Activated CD8-positive, alpha-beta memory T cell treated with anti-CD3 and anti-CD28 coated beads for 36 hours (primary cell): ENCODE data around the gene TASP1. TPM values are rescaled to one million over a fixed set of nuclear protein-coding genes. Genes with fewer than 3 reads are reported as not detected.
"Not testable (repeated sequence)": the region's sequence is repeated elsewhere in the genome, so short reads cannot be mapped to it uniquely, and the experiment has no call there.

Experiments used
- CTCF ChIA-PET: fragments of 350-600 bp; sonication (Branson Sonifier 250); formaldehyde crosslinking; loops from one replicate; lab custom pipeline; 2021; ENCODE audit warnings: antibody characterized with exemption; lab: Charles Lee
- POLR2A ChIA-PET: fragments of 350-600 bp; sonication (Branson Sonifier 250); formaldehyde crosslinking; loops from one replicate; lab custom pipeline; 2021; ENCODE audit warnings: antibody characterized with exemption; lab: Charles Lee
- total RNA-seq, 2 experiments: library from RNA; stranded (reverse); gene quantifications; one replicate each; pipeline ENCODE4 v1.2.3, GENCODE V29; 2021

Gene TASP1
- total RNA-seq, 2 experiments from 2014 or later: 11.3 to 12.7 TPM

DNA sequence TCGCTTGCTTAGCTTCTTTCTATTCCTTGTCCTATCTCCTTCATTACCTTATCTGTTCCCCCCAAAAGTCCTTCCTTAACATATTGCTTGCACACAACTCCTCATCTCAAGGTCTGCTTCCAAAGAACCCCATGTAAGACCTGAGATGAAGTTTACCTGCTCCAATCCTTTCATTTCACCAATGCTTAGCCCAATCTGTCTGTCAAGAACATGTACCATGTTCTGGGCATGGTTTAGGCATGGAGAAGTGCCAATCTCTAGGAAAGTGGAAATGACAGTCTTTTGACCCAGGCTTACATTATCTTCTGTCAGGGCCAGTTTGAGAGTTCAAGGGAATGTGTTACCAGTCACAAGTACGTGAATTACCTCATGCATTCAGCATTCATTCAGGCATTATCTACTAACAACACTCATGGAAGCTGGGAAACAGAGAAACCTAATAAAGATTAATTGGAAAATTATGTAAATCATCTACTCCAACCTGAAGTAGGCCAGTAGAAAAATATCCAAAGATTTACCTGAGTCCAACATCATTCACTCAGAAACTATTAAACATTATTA is 15.8 kb upstream of the TASP1 start:
- POLR2A ChIA-PET: no interaction called here
- CTCF ChIA-PET: no interaction called here

DNA sequence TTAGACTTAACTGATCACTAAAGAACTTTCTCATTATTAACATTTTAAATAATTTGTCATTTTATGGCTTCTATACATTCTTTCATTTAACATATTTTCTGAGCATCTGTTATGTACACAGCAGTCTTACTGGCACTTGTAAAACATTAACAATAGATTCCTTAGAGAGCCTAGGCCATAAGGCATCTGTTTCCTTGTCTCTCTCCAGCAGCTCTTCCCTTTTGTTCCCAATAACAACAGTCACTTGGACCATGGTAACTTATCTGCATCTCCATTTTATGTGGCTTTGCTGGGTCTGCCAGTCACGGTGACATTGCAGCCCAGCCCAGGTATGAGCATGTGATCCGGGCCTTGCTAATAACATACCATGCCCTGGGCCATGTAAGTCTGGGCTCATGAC is 11.7 kb upstream of the TASP1 start:
- ChIA-PET CTCF (no interaction called here), POLR2A (no interaction called here)

DNA sequence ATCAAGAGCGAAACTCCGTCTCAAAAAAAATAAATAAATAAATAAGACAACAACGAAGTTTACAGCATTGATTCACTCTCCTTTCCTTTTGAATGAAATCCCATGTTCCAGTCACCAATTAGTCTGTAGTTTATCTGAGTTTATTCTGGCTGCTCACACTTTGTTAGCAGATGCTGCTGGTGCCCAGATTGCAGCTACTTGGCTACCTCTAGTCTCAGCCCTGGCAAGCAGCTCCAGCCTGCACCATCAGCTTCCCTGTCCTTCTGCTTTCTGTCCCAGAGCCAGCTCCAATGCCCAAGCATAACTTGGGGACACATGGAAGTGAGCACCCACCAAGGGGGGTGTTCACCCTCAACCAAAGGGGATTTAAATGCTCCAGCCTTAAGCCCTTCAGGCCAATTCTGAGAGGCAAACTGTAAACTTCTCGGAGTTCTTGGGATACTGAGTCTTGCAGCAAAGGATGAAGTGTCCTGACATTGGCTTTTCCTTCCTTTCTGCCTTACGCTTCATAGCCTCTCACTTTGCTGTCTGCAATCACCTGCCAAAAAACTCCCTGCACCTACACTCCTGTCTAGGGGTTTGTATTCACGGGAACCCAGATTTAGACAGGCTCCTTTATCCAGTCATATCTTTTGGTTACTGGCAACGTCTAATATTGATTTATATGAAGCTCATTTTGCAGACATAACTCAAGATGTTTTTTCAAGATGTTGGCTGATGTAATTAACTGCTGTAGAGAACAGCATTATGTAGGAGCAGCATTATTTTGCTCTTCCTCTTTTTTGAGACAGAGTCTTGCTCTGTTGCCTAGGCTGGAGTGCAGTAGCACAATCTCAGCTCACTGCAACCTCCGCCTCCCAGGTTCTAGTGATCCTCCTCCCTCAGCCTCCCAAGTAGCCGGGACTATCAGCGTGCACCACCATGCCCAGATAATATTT is 9.8 kb upstream of the TASP1 start:
- CTCF ChIA-PET: no interaction called here

DNA sequence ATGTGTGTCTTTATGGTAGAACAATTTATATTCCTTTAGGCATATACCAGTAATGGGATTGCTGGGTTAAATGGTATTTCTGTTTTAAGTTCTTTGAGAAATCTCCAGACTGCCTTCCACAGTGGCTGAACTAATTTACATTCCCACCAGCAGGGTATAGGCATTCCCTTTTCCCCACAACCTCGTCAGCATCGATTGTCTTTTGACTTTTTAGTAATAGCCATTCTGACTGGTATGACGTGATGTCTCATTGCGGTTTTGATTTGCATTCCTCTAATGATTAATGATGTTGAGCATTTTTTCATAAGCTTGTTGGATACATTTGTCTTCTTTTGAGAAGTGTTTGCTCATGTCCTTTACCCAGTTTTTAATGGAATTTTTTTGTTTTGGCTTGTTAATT is 5.3 kb upstream of the TASP1 start:
- ChIA-PET CTCF (no interaction called here), POLR2A (no interaction called here)

More for the DNA sequence above, 9.8 kb upstream of the TASP1 start:
- POLR2A ChIA-PET: no interaction called here

DNA sequence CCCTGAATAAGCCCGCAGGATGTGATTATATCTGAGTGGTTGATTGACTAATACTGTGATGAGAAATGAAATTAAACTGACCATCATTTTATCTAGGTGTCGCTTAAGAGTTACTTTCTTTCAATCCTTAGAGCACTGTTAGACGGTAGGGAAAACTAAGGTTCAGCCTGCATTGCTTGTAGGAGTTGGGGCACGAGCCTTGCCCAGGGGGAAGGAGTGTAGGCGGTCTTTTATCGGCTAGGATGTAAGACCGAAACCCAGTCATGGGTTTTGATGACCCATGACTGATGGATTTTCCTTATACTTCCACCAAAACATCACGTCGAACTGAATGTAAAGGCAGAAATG is 392 bp upstream of the TASP1 start:
- POLR2A ChIA-PET: no interaction called here
- CTCF ChIA-PET: no interaction called here

DNA sequence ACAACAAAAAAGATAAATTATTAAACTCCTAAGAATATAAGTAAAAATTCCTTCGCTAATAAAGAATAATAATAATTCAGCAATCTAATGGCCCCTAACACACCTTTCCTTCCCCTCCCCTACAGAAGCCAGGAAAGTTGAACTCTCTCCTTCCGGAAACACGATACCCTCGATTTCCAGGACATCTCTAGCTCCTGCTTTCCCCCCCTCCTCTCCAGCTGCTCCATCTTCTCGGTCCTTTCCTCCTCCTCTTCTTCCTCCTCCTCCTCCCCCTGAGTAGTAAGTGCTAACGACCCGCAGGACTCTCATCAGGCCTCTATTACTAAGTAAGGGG is 603 bp downstream of the TASP1 start:
- ChIA-PET CTCF (no interaction called here), POLR2A (no interaction called here)

DNA sequence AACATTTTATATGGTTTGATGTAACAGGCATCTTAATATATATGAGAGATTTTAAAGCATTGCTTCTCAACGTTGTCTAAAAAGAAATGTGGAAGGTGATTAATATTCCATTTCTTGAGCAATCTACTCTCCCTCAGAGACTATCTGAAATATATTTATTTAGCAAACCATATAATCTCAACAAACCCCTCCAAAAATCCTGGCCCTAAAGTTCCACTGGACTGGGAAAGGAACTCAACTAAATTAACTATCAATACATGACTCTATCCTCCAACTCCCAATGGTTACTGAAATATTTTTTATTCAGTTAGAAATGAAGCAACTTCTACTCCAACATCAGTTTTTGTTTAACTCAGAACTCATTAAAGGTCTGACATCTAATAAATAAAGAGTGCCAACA is 6.3 kb downstream of the TASP1 start:
- ChIA-PET POLR2A (no interaction called here), CTCF (no interaction called here)

DNA sequence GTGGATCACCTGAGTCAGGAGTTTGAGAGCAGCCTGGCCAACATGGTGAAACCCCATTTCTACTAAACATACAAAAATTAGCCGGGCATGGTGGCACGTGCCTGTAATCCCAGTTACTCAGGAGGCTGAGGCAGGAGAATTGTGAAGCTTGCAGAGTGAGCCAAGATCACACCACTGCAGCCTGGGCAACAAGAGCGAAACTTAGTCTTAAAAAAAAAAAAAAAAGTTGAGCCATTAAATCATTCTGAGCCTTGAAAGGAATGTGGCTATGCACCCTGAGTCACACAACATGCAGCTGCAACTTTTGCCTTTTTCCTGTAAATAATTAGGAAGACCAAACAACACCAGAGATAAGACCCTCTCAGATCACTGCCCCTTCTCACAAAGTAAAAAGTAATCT is 11.2 kb downstream of the TASP1 start:
- POLR2A ChIA-PET, CTCF ChIA-PET: not testable (repeated sequence)

DNA sequence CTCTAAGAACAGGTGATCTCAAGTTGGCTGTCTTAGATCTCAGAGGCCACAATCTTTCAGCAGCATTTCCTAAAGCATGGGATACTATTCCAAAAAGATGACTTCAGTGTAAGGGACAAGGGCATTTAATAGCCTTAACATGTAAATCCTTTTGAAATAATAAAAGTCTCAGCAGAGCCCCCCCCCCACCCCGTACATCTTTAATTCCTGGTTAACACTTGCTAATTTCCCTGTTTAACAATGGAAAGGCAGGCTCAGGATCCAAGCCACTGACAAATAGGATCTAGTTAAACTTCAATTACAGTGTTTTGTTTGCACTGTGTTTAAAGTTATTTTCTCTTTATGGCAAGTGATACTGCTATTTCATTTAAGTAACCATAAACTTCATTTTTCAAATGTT is 12.0 kb downstream of the TASP1 start:
- ChIA-PET CTCF (no interaction called here), POLR2A (no interaction called here)

DNA sequence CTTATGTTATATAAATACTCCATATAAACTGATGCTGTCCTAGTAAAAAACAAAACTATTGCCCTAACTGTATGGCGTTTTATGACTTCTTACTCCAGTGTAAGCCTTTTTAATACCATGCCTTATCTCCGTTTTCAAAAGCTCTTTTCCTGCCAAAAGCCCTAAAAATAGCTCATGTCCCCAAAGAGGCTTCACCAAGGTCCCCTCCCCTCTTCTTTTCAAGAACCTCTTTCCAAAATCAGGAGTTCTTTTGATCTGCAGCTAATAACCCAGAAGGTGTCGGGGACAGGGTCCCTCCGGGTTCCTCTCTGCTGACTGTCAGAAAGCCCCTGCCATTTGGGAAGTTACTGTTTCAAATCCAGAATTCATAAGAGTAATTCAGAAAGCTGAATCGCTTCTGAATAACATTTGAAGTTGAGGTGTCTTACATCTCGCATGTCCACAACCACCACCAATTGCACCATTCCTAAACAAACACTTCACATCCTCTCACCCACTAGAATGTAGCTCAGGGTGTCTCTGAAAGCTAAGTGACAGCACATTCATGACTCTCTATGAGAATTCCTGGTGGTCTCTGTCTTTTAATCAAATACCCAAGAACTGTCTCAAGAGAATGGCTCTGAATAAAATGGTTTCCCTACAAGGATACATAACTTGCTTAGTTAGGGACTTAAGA is 13.3 kb downstream of the TASP1 start:
- POLR2A ChIA-PET: no interaction called here
- CTCF ChIA-PET: no interaction called here

DNA sequence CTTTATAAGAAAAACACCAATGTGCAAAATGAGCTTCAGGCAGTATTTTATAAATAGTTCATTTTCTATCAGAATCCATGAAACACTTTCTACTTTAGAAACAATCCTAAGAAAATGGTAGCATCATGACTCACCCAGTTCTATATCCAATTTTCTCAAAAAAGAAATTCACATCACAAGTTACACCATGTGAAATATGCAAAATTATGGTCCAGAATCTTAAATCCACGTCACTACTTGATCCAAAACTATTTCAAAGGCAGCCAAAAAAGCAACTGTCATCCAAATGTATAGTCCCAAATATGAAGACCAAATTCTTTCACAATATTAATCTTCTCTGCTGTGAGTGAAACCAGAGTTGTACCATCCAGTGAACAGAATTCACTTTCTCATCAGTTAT is 19.3 kb downstream of the TASP1 start:
- CTCF ChIA-PET, POLR2A ChIA-PET: not testable (repeated sequence)

DNA sequence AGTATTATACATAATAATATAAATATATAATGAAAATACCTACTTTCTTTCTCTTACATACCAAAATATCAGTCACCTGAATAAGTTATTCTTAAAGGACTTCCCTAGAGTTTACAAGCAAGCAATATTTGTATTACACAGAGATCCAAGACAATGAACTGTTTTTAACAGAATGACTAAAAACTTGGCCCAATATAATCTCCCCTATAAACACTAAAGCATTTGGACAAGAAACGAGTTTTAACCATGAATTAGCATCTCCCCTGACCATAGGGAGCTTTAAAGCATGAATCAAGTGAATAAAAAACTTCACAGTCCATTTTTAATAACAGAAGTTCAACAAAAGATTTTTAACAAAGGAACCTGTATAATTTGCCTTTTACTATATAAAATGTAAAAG is 20.3 kb downstream of the TASP1 start:
- POLR2A ChIA-PET, CTCF ChIA-PET: not testable (repeated sequence)

DNA sequence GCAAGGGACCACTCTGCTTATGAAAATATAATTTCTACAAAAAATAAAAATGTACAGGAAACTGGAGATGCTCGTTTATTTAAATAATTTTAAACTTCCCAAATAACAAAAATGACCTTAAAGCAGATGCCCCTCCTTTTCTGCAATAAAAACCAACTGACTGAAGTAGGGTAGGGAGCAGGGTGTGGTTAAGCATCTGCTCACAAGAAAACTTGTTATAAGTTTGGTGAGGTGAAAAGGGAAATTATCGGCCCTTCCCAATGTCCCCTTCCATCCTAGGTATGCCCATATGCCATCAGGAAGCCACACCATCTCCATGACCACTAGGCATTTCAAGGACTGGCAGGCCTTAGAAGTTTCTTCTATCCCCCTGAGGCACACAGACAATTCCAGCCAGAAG is 21.1 kb downstream of the TASP1 start:
- POLR2A ChIA-PET, CTCF ChIA-PET: not testable (repeated sequence)

DNA sequence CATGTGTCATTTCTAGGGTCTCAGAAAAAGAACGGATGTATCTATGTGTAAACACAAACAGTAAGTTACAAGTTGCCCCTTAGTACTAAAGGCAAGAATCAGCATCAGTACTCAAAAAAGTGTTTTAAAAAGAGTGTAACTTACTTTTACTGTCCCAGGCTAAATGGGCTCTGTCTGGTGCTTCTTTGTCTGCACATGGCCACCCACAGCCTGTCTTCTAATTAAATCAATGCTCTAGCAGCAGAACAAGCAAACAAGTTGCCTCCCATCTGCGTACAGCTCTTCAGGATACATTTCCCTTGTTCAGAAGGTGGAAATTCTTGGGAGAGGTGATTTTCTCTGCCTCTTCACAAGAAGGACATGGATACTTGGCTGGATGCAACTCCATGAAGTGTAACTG is 22.0 kb downstream of the TASP1 start:
- POLR2A ChIA-PET, CTCF ChIA-PET: not testable (repeated sequence)

DNA sequence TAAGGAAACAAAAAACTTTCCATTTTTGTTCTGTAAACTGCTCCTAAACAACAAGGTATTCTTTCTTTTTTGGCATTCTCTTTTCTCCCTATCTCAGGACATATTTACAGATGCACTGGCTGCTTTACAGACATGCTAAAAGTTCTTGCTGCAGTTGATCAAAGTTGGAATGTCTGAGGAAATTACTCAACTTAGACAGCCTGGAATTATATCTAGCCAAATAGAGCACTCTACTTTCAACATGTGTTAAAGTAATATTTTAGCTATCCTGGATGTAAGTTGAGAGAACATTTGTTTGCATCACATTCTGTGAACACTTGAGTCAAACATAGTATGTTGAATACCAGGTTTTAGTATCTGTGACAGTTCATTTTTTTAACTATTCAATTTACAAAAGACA is 24.8 kb downstream of the TASP1 start:
- POLR2A ChIA-PET: no interaction called here
- CTCF ChIA-PET: no interaction called here

DNA sequence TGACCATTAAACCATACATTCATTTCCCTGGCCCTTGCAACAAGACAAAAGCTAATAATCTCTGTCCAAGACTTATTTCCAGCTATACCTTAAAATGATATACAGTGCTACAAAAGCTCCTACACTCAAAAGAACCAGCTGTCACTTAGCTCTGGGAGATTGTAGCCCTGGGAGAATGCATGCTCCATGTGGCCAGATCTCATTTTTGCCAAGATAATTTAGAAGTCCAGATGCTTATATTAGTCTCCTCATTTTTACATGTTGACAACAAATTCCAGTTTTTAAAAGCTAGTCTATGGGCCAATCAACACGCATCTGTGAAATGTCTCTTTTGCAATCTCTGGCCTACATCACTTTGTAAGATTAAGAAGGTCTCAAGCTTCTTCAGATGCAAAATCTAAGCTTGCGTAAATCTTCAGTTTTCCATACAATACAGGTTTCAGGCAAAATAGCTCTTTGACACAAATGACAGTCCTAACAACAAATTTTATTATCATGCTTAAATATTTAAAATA is 27.1 kb downstream of the TASP1 start:
- CTCF ChIA-PET: no interaction called here
- POLR2A ChIA-PET: no interaction called here

DNA sequence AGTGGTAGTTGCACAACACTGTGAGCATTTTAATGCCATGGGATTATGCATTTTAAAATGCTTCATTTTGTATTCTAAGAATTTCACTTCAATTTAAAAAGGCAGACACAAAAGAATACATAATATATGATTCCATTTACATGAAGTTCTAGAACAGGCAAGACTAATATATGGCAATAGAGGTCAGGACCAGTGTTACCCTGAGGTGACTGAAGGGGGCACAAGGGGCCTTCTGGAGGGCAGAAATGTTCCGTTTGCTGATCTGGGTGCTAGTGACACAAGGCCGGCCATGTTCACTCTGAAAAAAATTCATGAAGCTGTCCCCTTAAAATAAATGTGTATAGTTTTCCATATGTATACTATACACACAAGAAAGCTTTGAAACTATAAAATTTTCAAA is 28.5 kb downstream of the TASP1 start:
- ChIA-PET POLR2A (no interaction called here), CTCF (no interaction called here)

DNA sequence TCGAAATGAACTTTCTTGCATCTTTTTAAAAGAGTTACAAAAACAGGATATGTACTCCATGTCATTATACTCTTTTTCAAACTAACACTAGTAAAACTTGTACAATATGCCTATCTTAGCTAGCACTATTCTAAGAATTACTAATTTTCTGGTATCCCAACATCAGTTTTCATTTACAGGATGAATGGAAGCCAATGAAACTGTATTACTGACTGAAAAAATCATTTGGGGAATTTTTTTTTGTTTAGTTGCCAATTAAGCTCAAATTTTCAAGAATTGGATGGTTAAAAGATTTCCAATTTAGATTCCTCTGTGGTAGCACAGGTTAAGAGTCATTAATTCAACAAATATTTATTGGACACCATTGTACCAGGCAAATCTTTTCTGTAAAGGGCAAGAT is 30.7 kb downstream of the TASP1 start:
- ChIA-PET POLR2A (no interaction called here), CTCF (no interaction called here)

DNA sequence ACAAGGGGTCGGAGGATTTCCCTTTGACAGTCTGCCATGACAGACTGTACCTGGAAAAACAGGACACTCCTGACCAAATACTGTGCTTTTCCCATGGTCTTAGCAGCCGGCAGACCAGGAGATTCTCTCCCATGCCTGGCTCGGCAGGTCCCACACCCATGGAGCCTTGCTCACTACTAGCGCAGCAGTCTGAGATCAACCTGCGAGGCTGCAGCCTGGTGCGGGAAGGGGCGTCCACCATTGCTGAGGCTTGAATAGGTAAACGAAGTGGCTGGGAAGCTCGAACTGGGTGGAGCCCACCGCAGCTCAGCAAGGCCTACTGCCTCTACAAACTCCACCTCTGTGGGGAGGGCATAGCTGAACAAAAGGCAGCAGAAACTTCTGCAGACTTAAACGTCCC is 45.3 kb downstream of the TASP1 start:
- POLR2A ChIA-PET: not testable (repeated sequence)
- CTCF ChIA-PET: interaction anchor here (0.6 kb wide), 1 partner anchor 337 kb away, joined by 4 read pairs; no protein-coding TSS in a partner anchor

DNA sequence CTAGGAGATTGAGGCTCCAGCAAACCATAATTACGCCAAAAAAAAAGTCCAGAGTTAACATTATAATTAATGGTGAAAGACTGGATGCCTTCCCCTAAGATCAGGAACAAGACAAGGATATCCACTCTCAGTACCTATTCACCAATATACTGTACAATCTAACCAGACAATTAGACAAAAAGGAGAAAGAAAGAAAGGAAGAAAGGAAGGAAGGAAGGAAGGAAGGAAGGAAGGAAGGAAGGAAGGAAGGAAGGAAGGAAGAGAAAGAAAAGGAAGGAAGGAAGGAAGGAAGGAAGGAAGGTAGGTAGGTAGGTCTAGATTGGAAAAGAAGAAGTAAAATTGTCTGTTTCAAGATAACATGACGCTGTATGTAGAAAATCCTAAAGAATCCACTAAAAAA is 50.7 kb downstream of the TASP1 start:
- ChIA-PET CTCF (no interaction called here), POLR2A (no interaction called here)

DNA sequence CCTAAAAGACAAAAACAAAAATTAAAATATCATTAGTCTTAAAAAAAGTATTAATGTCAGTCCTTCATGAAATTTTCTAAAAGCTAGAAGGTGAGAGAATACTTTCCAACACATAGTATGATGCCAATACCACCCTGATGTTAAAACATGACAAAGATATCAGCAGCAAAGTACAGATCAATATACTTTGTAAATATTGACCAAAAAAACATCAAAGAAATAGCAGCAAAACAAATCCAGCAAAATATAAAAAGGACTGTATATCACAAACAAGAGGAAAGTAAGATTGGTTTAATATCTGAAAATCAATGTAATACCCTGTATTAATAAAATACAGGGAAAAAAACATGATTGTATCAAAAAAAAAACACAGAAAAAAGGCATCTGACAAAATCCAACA is 51.4 kb downstream of the TASP1 start:
- POLR2A ChIA-PET: no interaction called here
- CTCF ChIA-PET: no interaction called here
